GM12878 (cell line): ENCODE results near the gene PFKP. TPM values are rescaled to one million over a fixed set of nuclear protein-coding genes. Genes with fewer than 3 reads are reported as not detected.

ENCODE experiments used
- ATAC-seq: fragments of 200-7000 bp; cut with Tn5 transposase; 3 replicates; pipeline ENCODE4 v1.9.1; 2020; ENCODE audit warnings: mild to moderate bottlenecking, moderate library complexity
- BruUV-seq: library from RNA; stranded (reverse); fragments of 400-500 nt; replicated peaks from 2 replicates; lab custom pipeline; 2021; lab: Mats Ljungman, UMichigan
- CTCF ChIA-PET: fragments of 300-600 bp; sonication (Branson Sonifier 250); formaldehyde crosslinking; extraction: SDS; loops from one replicate; lab custom pipeline; 2021; ENCODE audit warnings: inconsistent platforms; lab: Yijun Ruan, JAX
- POLR2A ChIA-PET: fragments of 350-600 bp; formaldehyde crosslinking; extraction: SDS; loops from one replicate; lab custom pipeline; 2021; ENCODE audit warnings: inconsistent platforms; lab: Charles Lee
- RAD21 ChIA-PET: fragments of 300-600 bp; sonication (Branson Sonifier 250); formaldehyde crosslinking; loops from one replicate; lab custom pipeline; 2023; ENCODE audit warnings: antibody characterized with exemption; ENCODE audit not compliant: unreplicated experiment; lab: Charles Lee
- SMC1A ChIA-PET: fragments of 300-600 bp; sonication (Branson Sonifier 250); formaldehyde crosslinking; loops from one replicate; lab custom pipeline; 2023; ENCODE audit not compliant: unreplicated experiment, uncharacterized antibody; lab: Charles Lee
- DNase-seq: peaks from one replicate; pipeline ENCODE4 v3.0.0-alpha.2; 2011; ENCODE audit warnings: low read depth, low spot score
- FAIRE-seq: peaks from 3 replicates; lab custom pipeline; 2011; peaks lifted over from hg19 to GRCh38; lab: Jason Lieb, UNC
- H2AFZ ChIP-seq: 2 replicates; pipeline ENCODE4 v1.6.0; 2011; ENCODE audit warnings: low read depth, low read length, control low read depth; ENCODE audit not compliant: control insufficient read depth
- H3K27ac ChIP-seq: 2 replicates; pipeline ENCODE4 v1.5.1; 2011; ENCODE audit warnings: control low read depth; ENCODE audit not compliant: control insufficient read depth, insufficient read depth
- H3K27me3 ChIP-seq, 2 experiments: replicated peaks in 1 of 2; 2 replicates each; pipeline versions ENCODE4 v1.6.0 to v1.6.1; 2011; ENCODE audit warnings: low read length in 1 of 2; ENCODE audit not compliant: control insufficient read depth in 2 of 2, insufficient read depth in 2 of 2
- H3K36me3 ChIP-seq, 2 experiments: 2 replicates each; pipeline ENCODE4 v1.5.1; 2011; ENCODE audit warnings: low read length in 1 of 2; ENCODE audit not compliant: control insufficient read depth in 2 of 2, insufficient read depth in 2 of 2
- H3K4me1 ChIP-seq: 2 replicates; pipeline ENCODE4 v1.6.1; 2011; ENCODE audit warnings: mild to moderate bottlenecking, low read length, moderate library complexity, mixed read lengths; ENCODE audit not compliant: control insufficient read depth, insufficient read depth
- H3K4me2 ChIP-seq: 2 replicates; pipeline ENCODE4 v1.6.0; 2011; ENCODE audit warnings: control low read depth; ENCODE audit not compliant: control insufficient read depth, insufficient read depth
- H3K4me3 ChIP-seq: fragments of 200-600 bp; sonication (generic); 2 replicates; pipeline ENCODE4 v1.5.1; 2016
- H3K79me2 ChIP-seq: 2 replicates; pipeline ENCODE4 v1.6.0; 2011; ENCODE audit warnings: low read length; ENCODE audit not compliant: control insufficient read depth, insufficient read depth
- H3K9ac ChIP-seq: 2 replicates; pipeline ENCODE4 v1.8.0; 2011; ENCODE audit warnings: low read length, control low read depth, mixed read lengths; ENCODE audit not compliant: control insufficient read depth, insufficient read depth
- H3K9me3 ChIP-seq: replicated peaks from 3 replicates; pipeline ENCODE4 v1.5.1; 2011; ENCODE audit warnings: mild to moderate bottlenecking, low read length; ENCODE audit not compliant: control insufficient read depth, insufficient read depth
- H4K20me1 ChIP-seq: 2 replicates; pipeline ENCODE4 v1.6.0; 2011; ENCODE audit not compliant: control insufficient read depth, insufficient read depth
- EGR1 ChIP-seq, 2 experiments: IDR thresholded peaks; 1 replicate in 1 of 2; 2 replicates in 1 of 2; pipeline ENCODE4 v1.6.1; 2011 to 2012; ENCODE audit warnings: low read depth in 2 of 2, low read length in 2 of 2, borderline replicate concordance in 1 of 2, mild to moderate bottlenecking in 1 of 2, moderate library complexity in 1 of 2
- GABPA ChIP-seq: IDR thresholded peaks from 2 replicates; pipeline ENCODE4 v1.6.1; 2014; ENCODE audit warnings: antibody characterized with exemption, low read depth, mild to moderate bottlenecking, inconsistent platforms
- HDAC6 ChIP-seq: fragments of 200-600 bp; sonication (generic); IDR thresholded peaks from one replicate; pipeline ENCODE4 v1.8.0; 2017; ENCODE audit warnings: antibody characterized with exemption; ENCODE audit not compliant: unreplicated experiment
- HDGF ChIP-seq: fragments of 450-650 bp; IDR thresholded peaks from 2 replicates; pipeline ENCODE4 v1.6.1; 2016; ENCODE audit warnings: antibody characterized with exemption
- RAD51 ChIP-seq: fragments of 450-650 bp; IDR thresholded peaks from 2 replicates; pipeline ENCODE4 v1.6.1; 2016; ENCODE audit warnings: moderate library complexity, mild to moderate bottlenecking, inconsistent platforms
- RB1 ChIP-seq: fragments of 450-650 bp; formaldehyde crosslinking; IDR thresholded peaks from 2 replicates; pipeline ENCODE4 v1.6.1; 2017; ENCODE audit warnings: mild to moderate bottlenecking, borderline replicate concordance
- RCOR1 ChIP-seq: conservative IDR thresholded peaks from 2 replicates; pipeline ENCODE4 v1.6.1; 2012; ENCODE audit warnings: low read depth, low read length, improper control_type of control experiment
- RELA ChIP-seq: fragments of 450-650 bp; IDR thresholded peaks from 2 replicates; pipeline ENCODE4 v1.8.0; 2014; ENCODE audit warnings: borderline replicate concordance; ENCODE audit not compliant: partially characterized antibody
- WGBS: methylation state at CpG from one replicate; pipeline ENCODE4 v1.1.6; 2016; ENCODE audit warnings: low lambda C conversion rate; ENCODE audit not compliant: insufficient replicate concordance, insufficient coverage; ENCODE audit errors: missing lambda C conversion rate; 5-methylcytosine and 5-hydroxymethylcytosine counted together
- in situ Hi-C: fragments of 300-500 bp; cut with MboI; formaldehyde crosslinking; loops from 9 replicates; pipeline ENCODE4 v1.14.3; 2018; ENCODE audit warnings: mixed read lengths
- intact Hi-C: fragments of 100-400 bp; cut with micrococcal nuclease; formaldehyde crosslinking; loops from one replicate; pipeline ENCODE4 v1.14.2; 2022; ENCODE audit not compliant: unreplicated experiment
- polyA plus RNA-seq, 11 experiments: library from polyadenylated mRNA; depleted of rRNA in 4 of 11; unstranded in 6 of 11; stranded (reverse) in 5 of 11; fragments of >200 nt; fragmentation: Nextera tagmentation in 4 of 11; fragmentation: Illumina TruSeq in 1 of 11; extraction: Ambion mirVana in 4 of 11; extraction: Trizol in 1 of 11; gene quantifications; 1 replicate in 1 of 11; 2 replicates in 10 of 11; pipeline versions ENCODE4 v1.2.1 to v1.2.3, GENCODE V29; 2011 to 2016; ENCODE audit warnings: inconsistent platforms in 2 of 11, missing spikeins in 2 of 11, low read depth in 1 of 11
- total RNA-seq, 4 experiments: library from RNA; depleted of rRNA in 3 of 4; stranded (reverse); fragments of >200 nt in 3 of 4; fragmentation: Illumina TruSeq in 1 of 4; extraction: Trizol in 1 of 4; gene quantifications; 2 replicates each; pipeline versions ENCODE4 v1.2.1 to v1.2.3, GENCODE V29; 2013 to 2021
- TF ChIP-seq, protein P1 (sequence below): fragments of 450-650 bp; IDR thresholded peaks from 2 replicates; pipeline ENCODE4 v1.6.1; 2018; ENCODE audit warnings: mild to moderate bottlenecking, low read depth, moderate library complexity; ENCODE audit not compliant: partially characterized antibody
- TF ChIP-seq, protein P2 (sequence below): fragments of 450-650 bp; conservative IDR thresholded peaks from 2 replicates; pipeline ENCODE4 v1.6.1; 2017; ENCODE audit warnings: mild to moderate bottlenecking, moderate library complexity

PFKP gene
- total and polyA plus RNA-seq, 10 of the 15 experiments (the other 5 are each of a cell fraction or from before 2014, with no cell fraction given), result 27.0 to 145 (median 95.7) TPM

DNA sequence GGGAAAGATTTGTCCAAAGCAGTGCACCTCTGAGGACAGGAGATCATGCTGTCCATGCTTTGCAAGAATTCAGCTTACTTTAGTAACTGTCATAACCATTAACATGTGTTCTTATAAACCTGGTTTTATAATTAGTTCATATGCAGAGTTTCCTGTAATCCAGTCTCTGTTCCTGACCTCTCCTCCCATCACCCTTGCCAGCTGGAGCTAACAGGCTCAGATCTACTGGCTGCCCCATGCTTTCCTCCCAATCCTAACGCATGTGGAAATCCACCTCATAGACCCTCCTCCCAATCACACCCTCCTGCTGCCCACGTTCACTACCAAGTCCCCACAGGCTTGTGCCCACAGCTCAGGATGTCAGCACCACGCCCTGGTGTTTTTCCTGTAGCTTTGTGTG, 45.3 kb upstream of the PFKP start:
- FAIRE-seq (no peak), DNase-seq (no peak), ATAC-seq (no peak)
- H3K4me3 ChIP-seq, result no peak overlapping the region
- BruUV-seq, result no TSS peak
- RAD21 ChIA-PET, result interaction anchor here (0.8 kb wide), 1 partner anchor 43 kb away, joined by 3 read pairs; no protein-coding TSS in a partner anchor
- CTCF ChIA-PET, result interaction anchor here (0.6 kb wide), 1 partner anchor 193 kb away, joined by 3 read pairs; no protein-coding TSS in a partner anchor
- intact Hi-C loops, result no loop called here
- H3K4me1 ChIP-seq, result no peaks in the 10 kb centered on the region
- in situ Hi-C loops, result no loop called here
- H3K9ac ChIP-seq, result no peak overlapping the region
- H3K36me3 ChIP-seq, result no peaks in the 10 kb centered on the region
- SMC1A ChIA-PET, result no interaction called here
- TF ChIP-seq EGR1 (IDR thresholded peaks at IDR 0.05; ENCODE audit: borderline replicate concordance in 1 of 2, low read depth in 2 of 2, low read length in 2 of 2) (no peak), HDGF (no peak), RELA (no peak), RCOR1 (no peak), HDAC6 (no peak), GABPA (no peak), RB1 (no peak)
- H3K4me2 ChIP-seq, result no peak overlapping the region
- H3K9me3 ChIP-seq, result no peaks in the 10 kb centered on the region
- 2% methylated on average over 3 of the region's 3 CpGs for WGBS
- H2AFZ ChIP-seq, result no peak overlapping the region
- POLR2A ChIA-PET, result no interaction called here
- peaks cover 0 to 4% of the 10 kb centered on the region in 2 experiments; a peak in 1 of 4 replicates for H3K27me3 ChIP-seq
- H3K27ac ChIP-seq, result no peak overlapping the region
- H3K79me2 ChIP-seq, result no peaks in the 10 kb centered on the region
- H4K20me1 ChIP-seq, result no peaks in the 10 kb centered on the region

DNA sequence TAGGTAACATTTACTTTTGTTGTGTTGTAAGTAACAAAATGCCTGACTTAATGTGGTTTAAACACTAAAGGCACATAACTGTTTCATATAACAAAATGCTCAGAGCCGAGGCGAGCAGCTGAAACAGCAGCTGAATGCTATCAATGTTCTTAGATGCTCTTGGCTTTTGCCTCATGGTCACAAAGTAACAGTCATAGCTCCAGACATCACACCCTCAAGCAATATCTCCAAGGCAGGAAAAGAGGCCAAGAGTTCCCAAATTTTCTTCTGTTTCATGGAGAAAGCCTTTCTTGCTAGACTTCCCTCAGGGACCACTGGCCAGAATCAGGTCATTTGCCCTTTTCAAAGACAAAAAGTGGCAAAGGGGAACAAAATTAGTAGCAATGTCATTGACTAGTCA, 43.5 kb upstream of the PFKP start:
- ATAC-seq (no peak), DNase-seq (no peak), FAIRE-seq (no peak)
- Histone ChIP-seq H3K9me3 (no peaks in the 10 kb centered on the region), H4K20me1 (no peaks in the 10 kb centered on the region), H3K4me3 (no peak overlapping the region), H2AFZ (no peak overlapping the region), H3K27me3 (peaks cover 0 to 4% of the 10 kb centered on the region in 2 experiments; a peak in 1 of 4 replicates), H3K27ac (no peak overlapping the region), H3K9ac (no peak overlapping the region), H3K4me2 (no peak overlapping the region), H3K4me1 (no peaks in the 10 kb centered on the region), H3K36me3 (no peaks in the 10 kb centered on the region), H3K79me2 (no peaks in the 10 kb centered on the region)
- ChIA-PET SMC1A (no interaction called here), RAD21 (no interaction called here), CTCF (interaction anchor here (1.7 kb wide), 1 partner anchor 19 kb away, joined by 5 read pairs; no protein-coding TSS in a partner anchor), POLR2A (no interaction called here)
- 15% methylated on average over 2 of the region's 2 CpGs for WGBS
- in situ Hi-C loops, result no loop called here
- intact Hi-C loops, result no loop called here
- no TSS peak for BruUV-seq
- no peak for TF ChIP-seq RAD51
- TF ChIP-seq, protein P1, sequence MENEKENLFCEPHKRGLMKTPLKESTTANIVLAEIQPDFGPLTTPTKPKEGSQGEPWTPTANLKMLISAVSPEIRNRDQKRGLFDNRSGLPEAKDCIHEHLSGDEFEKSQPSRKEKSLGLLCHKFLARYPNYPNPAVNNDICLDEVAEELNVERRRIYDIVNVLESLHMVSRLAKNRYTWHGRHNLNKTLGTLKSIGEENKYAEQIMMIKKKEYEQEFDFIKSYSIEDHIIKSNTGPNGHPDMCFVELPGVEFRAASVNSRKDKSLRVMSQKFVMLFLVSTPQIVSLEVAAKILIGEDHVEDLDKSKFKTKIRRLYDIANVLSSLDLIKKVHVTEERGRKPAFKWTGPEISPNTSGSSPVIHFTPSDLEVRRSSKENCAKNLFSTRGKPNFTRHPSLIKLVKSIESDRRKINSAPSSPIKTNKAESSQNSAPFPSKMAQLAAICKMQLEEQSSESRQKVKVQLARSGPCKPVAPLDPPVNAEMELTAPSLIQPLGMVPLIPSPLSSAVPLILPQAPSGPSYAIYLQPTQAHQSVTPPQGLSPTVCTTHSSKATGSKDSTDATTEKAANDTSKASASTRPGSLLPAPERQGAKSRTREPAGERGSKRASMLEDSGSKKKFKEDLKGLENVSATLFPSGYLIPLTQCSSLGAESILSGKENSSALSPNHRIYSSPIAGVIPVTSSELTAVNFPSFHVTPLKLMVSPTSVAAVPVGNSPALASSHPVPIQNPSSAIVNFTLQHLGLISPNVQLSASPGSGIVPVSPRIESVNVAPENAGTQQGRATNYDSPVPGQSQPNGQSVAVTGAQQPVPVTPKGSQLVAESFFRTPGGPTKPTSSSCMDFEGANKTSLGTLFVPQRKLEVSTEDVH, result no peak
- TF ChIP-seq, protein P2, sequence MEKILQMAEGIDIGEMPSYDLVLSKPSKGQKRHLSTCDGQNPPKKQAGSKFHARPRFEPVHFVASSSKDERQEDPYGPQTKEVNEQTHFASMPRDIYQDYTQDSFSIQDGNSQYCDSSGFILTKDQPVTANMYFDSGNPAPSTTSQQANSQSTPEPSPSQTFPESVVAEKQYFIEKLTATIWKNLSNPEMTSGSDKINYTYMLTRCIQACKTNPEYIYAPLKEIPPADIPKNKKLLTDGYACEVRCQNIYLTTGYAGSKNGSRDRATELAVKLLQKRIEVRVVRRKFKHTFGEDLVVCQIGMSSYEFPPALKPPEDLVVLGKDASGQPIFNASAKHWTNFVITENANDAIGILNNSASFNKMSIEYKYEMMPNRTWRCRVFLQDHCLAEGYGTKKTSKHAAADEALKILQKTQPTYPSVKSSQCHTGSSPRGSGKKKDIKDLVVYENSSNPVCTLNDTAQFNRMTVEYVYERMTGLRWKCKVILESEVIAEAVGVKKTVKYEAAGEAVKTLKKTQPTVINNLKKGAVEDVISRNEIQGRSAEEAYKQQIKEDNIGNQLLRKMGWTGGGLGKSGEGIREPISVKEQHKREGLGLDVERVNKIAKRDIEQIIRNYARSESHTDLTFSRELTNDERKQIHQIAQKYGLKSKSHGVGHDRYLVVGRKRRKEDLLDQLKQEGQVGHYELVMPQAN, result no peak
